Bronchial epithelial cell (primary cell): Measurements from ENCODE around the gene NUP62. TPM values are rescaled to one million over a fixed set of nuclear protein-coding genes. Genes with fewer than 3 reads are reported as not detected.

ENCODE experiments used
- DNase-seq: peaks from one replicate; pipeline ENCODE4 v3.0.0-alpha.2; 2010; ENCODE audit warnings: low read depth
- FAIRE-seq: peaks from 2 replicates; lab custom pipeline; 2011; peaks lifted over from hg19 to GRCh38; lab: Jason Lieb, UNC
- H3K27me3 ChIP-seq: 2 replicates; pipeline ENCODE4 v1.5.1; 2011; ENCODE audit warnings: low read length; ENCODE audit not compliant: control insufficient read depth, insufficient read depth
- H3K36me3 ChIP-seq: 2 replicates; pipeline ENCODE4 v1.5.1; 2011; ENCODE audit warnings: low read length; ENCODE audit not compliant: control insufficient read depth, insufficient read depth
- H3K4me3 ChIP-seq: 2 replicates; pipeline ENCODE4 v1.5.1; 2011; ENCODE audit warnings: mild to moderate bottlenecking, low read depth, low read length, control low read depth
- total RNA-seq: library from RNA; depleted of rRNA; stranded (reverse); fragments of >200 nt; gene quantifications from 2 replicates; pipeline ENCODE4 v1.2.1, GENCODE V29; 2014
- TF ChIP-seq, protein P1 (sequence below): IDR thresholded peaks from 2 replicates; pipeline ENCODE4 v1.5.1; 2011; ENCODE audit warnings: mild to moderate bottlenecking, moderate library complexity, low read length, control low read depth, inconsistent platforms; ENCODE audit not compliant: insufficient read depth, severe bottlenecking

The NUP62 gene
- total RNA-seq, 1 donor from 2014 or later: 12.1 TPM

- H3K4me3 ChIP-seq: no peak overlapping the region
- FAIRE-seq: no peak
- TF ChIP-seq, protein P1, sequence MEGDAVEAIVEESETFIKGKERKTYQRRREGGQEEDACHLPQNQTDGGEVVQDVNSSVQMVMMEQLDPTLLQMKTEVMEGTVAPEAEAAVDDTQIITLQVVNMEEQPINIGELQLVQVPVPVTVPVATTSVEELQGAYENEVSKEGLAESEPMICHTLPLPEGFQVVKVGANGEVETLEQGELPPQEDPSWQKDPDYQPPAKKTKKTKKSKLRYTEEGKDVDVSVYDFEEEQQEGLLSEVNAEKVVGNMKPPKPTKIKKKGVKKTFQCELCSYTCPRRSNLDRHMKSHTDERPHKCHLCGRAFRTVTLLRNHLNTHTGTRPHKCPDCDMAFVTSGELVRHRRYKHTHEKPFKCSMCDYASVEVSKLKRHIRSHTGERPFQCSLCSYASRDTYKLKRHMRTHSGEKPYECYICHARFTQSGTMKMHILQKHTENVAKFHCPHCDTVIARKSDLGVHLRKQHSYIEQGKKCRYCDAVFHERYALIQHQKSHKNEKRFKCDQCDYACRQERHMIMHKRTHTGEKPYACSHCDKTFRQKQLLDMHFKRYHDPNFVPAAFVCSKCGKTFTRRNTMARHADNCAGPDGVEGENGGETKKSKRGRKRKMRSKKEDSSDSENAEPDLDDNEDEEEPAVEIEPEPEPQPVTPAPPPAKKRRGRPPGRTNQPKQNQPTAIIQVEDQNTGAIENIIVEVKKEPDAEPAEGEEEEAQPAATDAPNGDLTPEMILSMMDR: no peak
- no peak for DNase-seq
- peaks cover 11% of the 10 kb centered on the region for H3K36me3 ChIP-seq
- H3K27me3 ChIP-seq: no peaks in the 10 kb centered on the region
Measured at GRCh38 chr19:49906879-49907564, 22.3 kb downstream of the NUP62 start.

- no peak overlapping the region for H3K4me3 ChIP-seq
- H3K36me3 ChIP-seq: peaks cover 9% of the 10 kb centered on the region
- TF ChIP-seq, protein P1: no peak
- DNase-seq (no peak), FAIRE-seq (no peak)
- H3K27me3 ChIP-seq: no peaks in the 10 kb centered on the region
Measured at GRCh38 chr19:49904136-49904535, 25.2 kb downstream of the NUP62 start.

- FAIRE-seq (no peak), DNase-seq (no peak)
- Histone ChIP-seq H3K36me3 (no peaks in the 10 kb centered on the region), H3K27me3 (no peaks in the 10 kb centered on the region), H3K4me3 (no peak within 1 kb of the TSS)
- TF ChIP-seq, protein P1: no peak
Measured at GRCh38 chr19:49896863-49897621, 32.3 kb downstream of the NUP62 start, which contains the start of gene IL4I1. TSS of gene IL4I1 (minus strand) at chr19:49896887. CDS start at chr19:49896160, 727 bp downstream.

DNA sequence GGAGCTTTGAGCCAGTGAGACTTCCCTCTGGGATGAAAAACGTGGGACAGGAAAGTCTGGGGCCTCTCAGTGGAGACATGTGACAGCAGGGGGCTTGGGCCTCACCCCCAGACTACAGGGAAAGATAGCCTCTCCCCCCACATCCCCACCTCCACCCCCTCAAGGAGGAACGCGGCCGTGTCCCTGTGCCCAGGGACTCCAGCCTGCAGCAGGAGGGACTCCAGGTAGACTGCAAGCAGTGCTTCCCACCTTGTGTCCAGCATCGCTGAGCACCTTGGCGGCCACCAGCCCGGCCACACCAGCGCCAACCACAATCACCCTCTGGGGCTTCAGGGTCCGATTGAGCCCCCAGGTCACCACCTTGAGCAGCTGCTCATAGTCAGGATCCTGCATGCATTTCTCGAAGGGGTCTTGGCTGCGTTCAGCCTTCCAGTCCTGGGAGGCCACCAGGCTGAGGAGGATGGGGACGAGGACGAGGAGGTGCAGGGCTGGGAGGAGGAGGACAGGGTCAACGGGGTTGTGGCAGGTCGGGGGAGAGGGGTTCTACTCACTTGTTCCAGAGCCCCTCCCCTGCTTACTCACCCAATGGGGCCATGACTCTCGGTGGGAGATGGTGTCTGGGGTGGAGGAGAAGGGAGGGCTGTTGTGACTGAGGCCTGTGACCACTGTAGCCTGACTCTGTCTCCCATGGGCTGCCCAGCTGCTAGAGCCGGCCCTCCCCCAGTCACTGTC is 33.6 kb downstream of the NUP62 start:
- FAIRE-seq: no peak
- H3K4me3 ChIP-seq: no peak overlapping the region

GRCh38 chr19:49894879-49895565 is 34.3 kb downstream of the NUP62 start:
- Histone ChIP-seq H3K27me3 (no peaks in the 10 kb centered on the region), H3K4me3 (no peak overlapping the region), H3K36me3 (no peaks in the 10 kb centered on the region)
- DNase-seq (no peak), FAIRE-seq (no peak)
- TF ChIP-seq, protein P1: no peak

More for the DNA sequence above, 33.6 kb downstream of the NUP62 start:
- no peak for DNase-seq
- TF ChIP-seq, protein P1: no peak
- Histone ChIP-seq H3K36me3 (no peaks in the 10 kb centered on the region), H3K27me3 (no peaks in the 10 kb centered on the region)
